ENCODE data around the gene FBP2.

GRCh38 chr9:94545940-94546339 lies 47.7 kb downstream of the FBP2 start:
- no peak for TF ChIP-seq POLR2A (IDR thresholded peaks at IDR 0.05)
- TF ChIP-seq, protein P1, sequence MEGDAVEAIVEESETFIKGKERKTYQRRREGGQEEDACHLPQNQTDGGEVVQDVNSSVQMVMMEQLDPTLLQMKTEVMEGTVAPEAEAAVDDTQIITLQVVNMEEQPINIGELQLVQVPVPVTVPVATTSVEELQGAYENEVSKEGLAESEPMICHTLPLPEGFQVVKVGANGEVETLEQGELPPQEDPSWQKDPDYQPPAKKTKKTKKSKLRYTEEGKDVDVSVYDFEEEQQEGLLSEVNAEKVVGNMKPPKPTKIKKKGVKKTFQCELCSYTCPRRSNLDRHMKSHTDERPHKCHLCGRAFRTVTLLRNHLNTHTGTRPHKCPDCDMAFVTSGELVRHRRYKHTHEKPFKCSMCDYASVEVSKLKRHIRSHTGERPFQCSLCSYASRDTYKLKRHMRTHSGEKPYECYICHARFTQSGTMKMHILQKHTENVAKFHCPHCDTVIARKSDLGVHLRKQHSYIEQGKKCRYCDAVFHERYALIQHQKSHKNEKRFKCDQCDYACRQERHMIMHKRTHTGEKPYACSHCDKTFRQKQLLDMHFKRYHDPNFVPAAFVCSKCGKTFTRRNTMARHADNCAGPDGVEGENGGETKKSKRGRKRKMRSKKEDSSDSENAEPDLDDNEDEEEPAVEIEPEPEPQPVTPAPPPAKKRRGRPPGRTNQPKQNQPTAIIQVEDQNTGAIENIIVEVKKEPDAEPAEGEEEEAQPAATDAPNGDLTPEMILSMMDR (IDR thresholded peaks at IDR 0.05), result no peak
- no peak for TF ChIP-seq POLR2AphosphoS5 (IDR thresholded peaks at IDR 0.05)
- TF ChIP-seq EP300 (IDR thresholded peaks at IDR 0.05), result no peak

Measured in suprapubic skin (tissue), 4 donors.